T-helper 1 cell treated with Interleukin-12 subunit alpha and Interleukin-12 subunit beta and Interleukin-4 antibody, amounts not matched to agents 30 ng/mL and 1 ng/mL, for 36 hours (primary cell): ENCODE data around the gene FOXR2. TPM values are rescaled to one million over a fixed set of nuclear protein-coding genes. Genes with fewer than 3 reads are reported as not detected.

Source experiments
- intact Hi-C: fragments of 100-400 bp; cut with micrococcal nuclease; formaldehyde crosslinking; loops from one replicate; pipeline ENCODE4 v1.15.1; 2024
- total RNA-seq: library from RNA; stranded (reverse); gene quantifications from 2 replicates; pipeline ENCODE4 v1.2.3, GENCODE V29; 2022

Gene FOXR2, protein sequence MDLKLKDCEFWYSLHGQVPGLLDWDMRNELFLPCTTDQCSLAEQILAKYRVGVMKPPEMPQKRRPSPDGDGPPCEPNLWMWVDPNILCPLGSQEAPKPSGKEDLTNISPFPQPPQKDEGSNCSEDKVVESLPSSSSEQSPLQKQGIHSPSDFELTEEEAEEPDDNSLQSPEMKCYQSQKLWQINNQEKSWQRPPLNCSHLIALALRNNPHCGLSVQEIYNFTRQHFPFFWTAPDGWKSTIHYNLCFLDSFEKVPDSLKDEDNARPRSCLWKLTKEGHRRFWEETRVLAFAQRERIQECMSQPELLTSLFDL
- total RNA-seq: not detected in 2 replicates

GRCh38 chrX:55623100-55623499 lies at the start of gene FOXR2:
Gene FOXR2, plus strand, starts transcription at chrX:55623400. Its CDS starts 312 bp downstream, at chrX:55623712.
- intact Hi-C loops: no loop called here

DNA sequence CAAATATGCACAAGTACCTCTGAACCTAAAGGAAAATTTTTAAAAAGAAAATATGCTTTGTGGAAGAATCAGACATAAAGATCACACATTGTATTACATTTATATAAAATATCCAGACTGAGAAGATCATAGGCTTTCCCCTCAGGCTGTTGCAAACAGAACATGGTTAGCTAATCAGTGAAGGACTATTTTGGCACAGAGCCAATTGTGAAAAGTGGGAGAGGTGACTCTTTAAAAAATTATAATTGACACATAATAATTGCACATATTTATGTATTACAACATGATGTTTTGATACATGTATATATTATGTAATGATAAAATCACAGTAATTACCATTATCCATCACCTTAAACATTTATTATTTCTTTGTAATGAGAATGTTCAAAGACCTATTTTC lies 44.1 kb upstream of the FOXR2 start:
- intact Hi-C loops: no loop called here

DNA sequence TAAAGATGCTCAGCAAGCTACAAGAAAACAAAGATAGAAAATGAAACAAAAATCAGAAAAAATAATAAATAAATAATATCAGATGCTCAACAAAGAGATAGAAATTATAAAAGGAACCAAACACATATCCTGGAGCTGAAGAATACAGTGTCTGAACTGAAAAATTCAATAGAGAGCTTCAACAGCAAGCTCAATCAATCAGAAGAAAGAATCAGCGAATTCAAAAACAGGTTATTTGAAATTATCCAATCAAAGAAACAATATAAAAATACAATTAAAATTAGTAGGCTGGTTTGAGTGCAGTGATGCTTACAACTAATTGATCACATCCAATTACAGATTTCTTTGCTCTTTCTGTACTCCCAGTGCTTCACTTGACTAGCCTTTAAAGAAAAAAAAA lies 40.8 kb upstream of the FOXR2 start:
- intact Hi-C loops: no loop called here

DNA sequence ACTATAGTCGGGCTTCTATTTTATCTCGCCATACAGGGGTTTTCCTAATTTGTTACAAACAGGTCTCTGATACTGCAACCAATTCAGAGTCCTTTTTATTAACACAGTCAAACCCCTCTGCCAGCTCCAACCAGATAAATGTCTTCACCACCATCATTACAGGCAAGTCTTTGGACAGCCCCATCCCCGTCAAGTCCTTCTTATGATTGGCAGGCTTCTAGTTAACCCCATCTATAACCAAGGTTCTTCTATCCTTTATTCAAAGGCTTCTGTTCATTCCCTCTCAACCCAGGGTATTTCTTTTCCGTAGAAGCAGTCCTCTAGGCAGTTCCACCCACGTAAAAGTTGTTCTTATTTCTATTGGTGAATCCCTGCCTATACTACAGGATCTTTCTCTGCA lies 29.9 kb upstream of the FOXR2 start:
- intact Hi-C loops: no loop called here

- intact Hi-C loops: no loop called here
Measured at GRCh38 chrX:55593756-55594257, 29.4 kb upstream of the FOXR2 start.

DNA sequence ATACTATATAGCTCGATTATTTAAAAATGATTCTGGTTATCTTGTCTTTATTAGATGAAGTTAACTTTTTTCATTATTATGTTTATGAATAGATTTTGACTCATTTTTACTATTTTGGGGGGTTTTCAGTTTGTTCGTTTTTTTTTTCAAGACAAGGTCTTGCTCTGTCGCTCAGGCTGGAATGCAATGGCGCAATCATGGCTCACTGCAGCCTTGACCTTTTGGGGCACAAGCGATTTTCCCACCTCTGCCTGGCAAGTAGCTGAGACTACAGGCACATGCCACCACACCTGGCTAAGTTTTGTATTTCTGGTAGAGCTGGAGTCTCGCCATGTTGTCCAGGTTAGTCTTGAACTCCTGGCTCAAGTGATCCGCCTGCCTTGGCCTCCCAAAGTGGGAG lies 24.9 kb upstream of the FOXR2 start:
- intact Hi-C loops: no loop called here

DNA sequence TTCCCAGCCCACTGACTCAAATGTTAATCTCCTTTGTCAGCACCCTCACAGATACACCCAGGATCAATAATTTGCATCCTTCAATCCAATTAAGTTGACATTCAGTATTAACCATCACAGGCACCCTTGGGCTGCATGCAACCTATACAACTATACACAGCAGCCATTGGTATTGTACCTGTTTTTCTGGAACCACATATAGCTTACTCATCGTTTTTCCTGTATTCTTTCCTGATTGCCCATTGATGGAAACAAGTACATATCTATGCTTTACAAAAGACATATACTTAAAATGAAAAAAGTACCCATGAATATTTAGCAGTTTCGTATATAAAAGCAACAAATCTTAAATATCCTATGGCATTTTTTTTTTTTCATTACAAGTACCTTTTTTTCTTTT lies 3.7 kb upstream of the FOXR2 start:
- intact Hi-C loops: no loop called here

- intact Hi-C loops: no loop called here
Measured at GRCh38 chrX:55624403-55624802, 1.2 kb downstream of the FOXR2 start.

- intact Hi-C loops: no loop called here
Measured at GRCh38 chrX:55636109-55636508, 12.9 kb downstream of the FOXR2 start.

DNA sequence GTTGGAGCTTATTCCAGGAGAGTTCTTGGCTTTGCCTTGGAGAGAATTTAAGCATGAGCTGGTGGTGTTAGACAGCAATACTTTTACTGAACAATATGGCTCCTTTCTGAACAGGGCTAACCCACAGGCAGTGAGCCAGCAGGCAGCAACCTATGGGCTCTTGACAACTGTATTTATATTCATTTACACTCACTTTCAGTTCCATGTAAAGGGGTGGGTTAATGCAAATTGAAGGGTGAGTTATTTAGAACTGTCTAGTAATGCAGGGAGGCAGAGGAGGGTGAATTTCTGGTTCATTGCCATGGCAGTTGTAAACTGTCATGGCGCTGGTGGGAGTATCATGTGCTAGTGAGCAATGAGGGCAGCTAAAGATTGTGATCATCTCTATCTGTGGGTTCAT lies 15.7 kb downstream of the FOXR2 start:
- intact Hi-C loops: no loop called here

DNA sequence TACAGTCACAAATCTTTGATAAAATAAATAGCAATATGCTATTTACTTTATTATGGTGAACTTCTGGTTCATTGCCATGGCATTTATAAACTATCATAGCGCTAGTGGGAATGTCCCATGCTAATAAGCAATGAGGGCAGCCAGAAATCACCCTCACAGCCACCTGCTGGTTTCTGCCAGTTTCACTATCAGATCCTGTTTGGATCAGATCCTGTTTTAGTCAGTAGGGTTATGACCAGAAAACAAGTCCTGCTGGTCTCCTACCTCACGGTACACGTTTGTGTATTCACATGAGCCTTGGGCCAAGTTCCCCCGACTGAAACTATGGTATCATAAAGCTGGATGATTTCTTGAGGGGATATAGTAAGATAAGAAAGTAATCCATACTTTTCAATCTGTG lies 17.7 kb downstream of the FOXR2 start:
- intact Hi-C loops: no loop called here

DNA sequence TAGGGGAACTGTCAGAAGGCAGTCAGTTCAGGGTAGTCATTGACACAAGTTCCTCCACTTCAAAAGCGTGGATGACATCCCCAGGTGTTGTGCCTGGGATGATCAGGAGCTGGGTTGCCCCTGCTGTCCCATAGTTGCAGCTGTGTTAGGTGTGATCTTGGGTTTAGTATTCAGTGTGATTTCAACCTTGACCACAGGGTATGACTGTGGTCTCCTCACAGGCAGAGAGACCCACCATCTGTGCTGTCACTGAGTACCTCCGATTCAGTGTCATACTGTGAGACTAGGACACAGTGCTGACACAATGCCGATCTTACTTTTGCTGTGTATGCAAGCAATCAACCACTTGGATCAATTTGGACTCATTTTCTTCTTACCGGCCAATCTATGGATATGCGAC lies 25.2 kb downstream of the FOXR2 start:
- intact Hi-C loops: no loop called here

DNA sequence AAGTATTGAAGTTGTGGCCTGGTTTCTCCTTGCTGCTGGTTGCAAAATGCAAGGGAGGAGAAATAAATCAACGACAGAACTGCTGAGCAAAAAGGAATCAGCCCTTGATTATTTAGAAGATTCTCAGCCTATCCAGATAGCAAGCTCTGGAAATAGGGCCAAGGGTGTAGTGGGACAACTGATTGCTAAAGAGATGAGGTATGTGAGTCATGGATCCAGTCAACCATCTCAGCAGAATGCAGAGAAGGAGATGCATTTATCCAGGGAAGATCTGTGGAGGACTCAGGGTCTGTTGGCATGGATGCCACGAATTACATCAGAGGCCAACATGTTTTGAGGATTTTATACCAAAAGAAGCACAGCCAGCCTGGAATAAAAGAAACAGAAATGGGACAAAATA lies 36.7 kb downstream of the FOXR2 start:
- intact Hi-C loops: no loop called here

GRCh38 chrX:55663584-55663983 lies 40.4 kb downstream of the FOXR2 start:
- intact Hi-C loops: no loop called here

DNA sequence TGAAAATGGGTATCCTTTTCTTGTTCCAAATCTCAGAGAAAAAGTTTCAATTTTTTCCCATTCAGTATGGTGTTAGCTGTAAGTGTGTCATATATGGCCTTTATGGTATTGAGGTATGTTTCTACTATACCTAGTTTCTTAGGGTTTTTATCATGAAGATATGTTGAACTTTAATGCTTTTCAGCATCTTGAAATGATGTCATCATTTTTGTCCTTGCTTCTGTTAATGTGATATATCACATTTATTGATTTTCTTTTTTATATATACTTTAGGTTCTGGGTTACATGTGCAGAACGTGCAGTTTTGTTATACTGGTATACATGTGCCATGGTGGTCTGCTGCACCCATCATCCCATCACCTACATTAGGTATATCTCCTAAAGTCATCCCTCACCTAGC lies 44.9 kb downstream of the FOXR2 start:
- intact Hi-C loops: no loop called here

Other genes starting within 250 kb of the FOXR2 start
- gene MAGEH1, start 171.3 kb upstream of the FOXR2 start, total RNA-seq: 14.4 and 18.4 TPM in 2 replicates
- gene USP51, start 133.6 kb upstream of the FOXR2 start, total RNA-seq: 0.98 and 1.2 TPM in 2 replicates
- gene RRAGB, start 94.3 kb downstream of the FOXR2 start, total RNA-seq: 9.3 and 10.3 TPM in 2 replicates